IMR-90 (cell line): ENCODE results near the gene COG3. TPM values are rescaled to one million over a fixed set of nuclear protein-coding genes. Genes with fewer than 3 reads are reported as not detected.

Experiments
- ATAC-seq: fragments of 200-7000 bp; cut with Tn5 transposase; 2 replicates; pipeline ENCODE4 v1.9.1; 2020; ENCODE audit warnings: low read depth, mild to moderate bottlenecking, moderate library complexity
- BruUV-seq: library from RNA; stranded (reverse); fragments of 400-500 nt; replicated peaks from 2 replicates; lab custom pipeline; 2021; lab: Mats Ljungman, UMichigan
- CTCF ChIA-PET: fragments of 300-600 bp; formaldehyde crosslinking; extraction: SDS; loops from one replicate; lab custom pipeline; 2021; ENCODE audit warnings: antibody characterized with exemption; lab: Yijun Ruan, JAX
- POLR2A ChIA-PET: fragments of 300-600 bp; sonication (Branson Sonifier 250); formaldehyde crosslinking; loops from one replicate; lab custom pipeline; 2022; ENCODE audit warnings: antibody characterized with exemption; ENCODE audit not compliant: unreplicated experiment; lab: Charles Lee
- DNase-seq: peaks from one replicate; pipeline ENCODE4 v3.0.0; 2013
- H2AFZ ChIP-seq: replicated peaks from 2 replicates; pipeline ENCODE3; 2013; ENCODE audit warnings: low read length, mild to moderate bottlenecking; ENCODE audit not compliant: poor library complexity
- H2AK5ac ChIP-seq: 2 replicates; pipeline ENCODE4 v1.6.1; 2013; ENCODE audit warnings: low read depth, low read length, inconsistent platforms
- H2AK9ac ChIP-seq: replicated peaks from 2 replicates; pipeline ENCODE3; 2013; ENCODE audit warnings: mild to moderate bottlenecking, low read depth, low read length, moderate library complexity; ENCODE audit not compliant: poor library complexity
- H2BK120ac ChIP-seq: 2 replicates; pipeline ENCODE4 v1.6.1; 2013; ENCODE audit warnings: low read depth, low read length, inconsistent platforms
- H2BK15ac ChIP-seq: 3 replicates; pipeline ENCODE4 v1.6.1; 2013; ENCODE audit warnings: low read depth, low read length, inconsistent platforms
- H2BK20ac ChIP-seq: 2 replicates; pipeline ENCODE4 v1.6.1; 2013; ENCODE audit warnings: low read depth, mild to moderate bottlenecking, inconsistent platforms, low read length, moderate library complexity
- H2BK5ac ChIP-seq: 2 replicates; pipeline ENCODE4 v1.6.1; 2013; ENCODE audit warnings: mild to moderate bottlenecking, low read depth, low read length, inconsistent platforms; ENCODE audit not compliant: poor library complexity, severe bottlenecking
- H3K14ac ChIP-seq: replicated peaks from 2 replicates; pipeline ENCODE4 v1.6.1; 2013; ENCODE audit warnings: low read depth, low read length, inconsistent platforms
- H3K18ac ChIP-seq: 2 replicates; pipeline ENCODE4 v1.6.1; 2013; ENCODE audit warnings: low read depth, low read length, control low read depth
- H3K23ac ChIP-seq: 2 replicates; pipeline ENCODE4 v1.6.1; 2013; ENCODE audit warnings: low read depth, low read length, inconsistent platforms
- H3K27ac ChIP-seq: 2 replicates; pipeline ENCODE4 v1.5.1; 2013; ENCODE audit warnings: mild to moderate bottlenecking, control low read depth, low read length; ENCODE audit not compliant: insufficient read depth
- H3K27me3 ChIP-seq: 2 replicates; pipeline ENCODE4 v1.6.1; 2013; ENCODE audit warnings: low read length; ENCODE audit not compliant: control insufficient read depth, insufficient read depth
- H3K36me3 ChIP-seq: 2 replicates; pipeline ENCODE4 v1.6.1; 2013; ENCODE audit warnings: low read length, mixed read lengths; ENCODE audit not compliant: control insufficient read depth, insufficient read depth
- H3K4ac ChIP-seq: 2 replicates; pipeline ENCODE4 v1.6.1; 2013; ENCODE audit warnings: low read depth, low read length, inconsistent platforms
- H3K4me1 ChIP-seq: 2 replicates; pipeline ENCODE4 v1.6.1; 2013; ENCODE audit warnings: low read length, mixed read lengths; ENCODE audit not compliant: control insufficient read depth, insufficient read depth
- H3K4me2 ChIP-seq: 2 replicates; pipeline ENCODE4 v1.6.1; 2013; ENCODE audit warnings: low read depth, mild to moderate bottlenecking, control low read depth, low read length, moderate library complexity
- H3K4me3 ChIP-seq: 2 replicates; pipeline ENCODE4 v1.5.1; 2013; ENCODE audit warnings: low read depth, mild to moderate bottlenecking, control low read depth, low read length, moderate library complexity; ENCODE audit not compliant: insufficient read depth
- H3K56ac ChIP-seq: 2 replicates; pipeline ENCODE4 v1.6.1; 2013; ENCODE audit warnings: low read length, inconsistent platforms; ENCODE audit not compliant: insufficient read depth; ENCODE audit errors: extremely low read depth
- H3K79me1 ChIP-seq, 2 experiments: 2 replicates each; pipeline ENCODE4 v1.6.1; 2013; ENCODE audit warnings: low read length in 2 of 2, inconsistent platforms in 1 of 2, low read depth in 1 of 2
- H3K9ac ChIP-seq: 2 replicates; pipeline ENCODE4 v1.6.1; 2013; ENCODE audit warnings: low read depth, low read length, control low read depth
- H3K9me1 ChIP-seq: 2 replicates; pipeline ENCODE4 v1.6.1; 2013; ENCODE audit warnings: low read length, inconsistent platforms; ENCODE audit not compliant: insufficient read depth
- H3K9me3 ChIP-seq: 2 replicates; pipeline ENCODE4 v1.6.1; 2013; ENCODE audit warnings: low read length; ENCODE audit not compliant: control insufficient read depth, insufficient read depth
- H4K20me1 ChIP-seq: 2 replicates; pipeline ENCODE4 v1.6.1; 2013; ENCODE audit warnings: low read length, inconsistent platforms; ENCODE audit not compliant: insufficient read depth
- H4K5ac ChIP-seq: 2 replicates; pipeline ENCODE4 v1.6.1; 2013; ENCODE audit warnings: mild to moderate bottlenecking, low read depth, low read length, control low read depth
- H4K8ac ChIP-seq, 2 experiments: 2 replicates each; pipeline ENCODE4 v1.6.1; 2013; ENCODE audit warnings: low read depth in 2 of 2, low read length in 2 of 2, control low read depth in 1 of 2, inconsistent platforms in 1 of 2
- H4K91ac ChIP-seq: 2 replicates; pipeline ENCODE4 v1.6.1; 2013; ENCODE audit warnings: low read depth, low read length, inconsistent platforms; ENCODE audit not compliant: insufficient read depth
- BHLHE40 ChIP-seq: fragments of 150-350 bp; IDR thresholded peaks from 2 replicates; pipeline ENCODE4 v1.6.1; 2016; ENCODE audit warnings: mild to moderate bottlenecking, low read depth, low read length
- CEBPB ChIP-seq: IDR thresholded peaks from 2 replicates; pipeline ENCODE4 v1.6.1; 2012; ENCODE audit warnings: low read depth, low read length, improper control_type of control experiment
- CHD1 ChIP-seq: IDR thresholded peaks from 2 replicates; pipeline ENCODE4 v1.6.1; 2012; ENCODE audit warnings: low read depth, low read length, improper control_type of control experiment
- FOS ChIP-seq: fragments of 150-350 bp; IDR thresholded peaks from 2 replicates; pipeline ENCODE4 v1.6.1; 2016; ENCODE audit warnings: low read depth, low read length
- MAFK ChIP-seq: IDR thresholded peaks from 2 replicates; pipeline ENCODE4 v1.6.1; 2012; ENCODE audit warnings: low read depth, low read length, improper control_type of control experiment
- MAZ ChIP-seq: IDR thresholded peaks from 2 replicates; pipeline ENCODE4 v1.6.1; 2012; ENCODE audit warnings: low read depth, mild to moderate bottlenecking, low read length, improper control_type of control experiment, moderate library complexity, borderline replicate concordance
- MXI1 ChIP-seq: IDR thresholded peaks from 2 replicates; pipeline ENCODE4 v1.6.1; 2012; ENCODE audit warnings: low read depth, mild to moderate bottlenecking, low read length, moderate library complexity, borderline replicate concordance
- RCOR1 ChIP-seq: IDR thresholded peaks from 2 replicates; pipeline ENCODE4 v1.6.1; 2012; ENCODE audit warnings: mild to moderate bottlenecking, low read length, improper control_type of control experiment; ENCODE audit not compliant: insufficient replicate concordance
- WGBS, 2 experiments: methylation state at CpG; one replicate each; pipeline versions ENCODE4 v1.1.5 to v1.1.7; 2013; ENCODE audit warnings: missing lambda C conversion rate in 2 of 2; ENCODE audit not compliant: insufficient read length in 1 of 2; ENCODE audit errors: extremely low coverage in 2 of 2; 5-methylcytosine and 5-hydroxymethylcytosine counted together
- dilution Hi-C: fragments of 300-500 bp; cut with HindIII; formaldehyde crosslinking; loops from one replicate; pipeline ENCODE4 v1.14.3; 2018; ENCODE audit warnings: low sequenced_read_pairs; ENCODE audit not compliant: unreplicated experiment
- in situ Hi-C: fragments of 300-500 bp; cut with MboI; formaldehyde crosslinking; loops from 3 replicates; pipeline ENCODE4 v1.14.3; 2019; ENCODE audit warnings: low sequenced_read_pairs, inconsistent platforms, mixed read lengths
- intact Hi-C: fragments of 100-400 bp; cut with micrococcal nuclease; formaldehyde crosslinking; loops from 2 replicates; pipeline ENCODE4 v1.10.0; 2022
- polyA plus RNA-seq, 3 experiments: library from polyadenylated mRNA; depleted of rRNA; stranded (reverse); fragments of >200 nt; gene quantifications; 2 replicates each; pipeline ENCODE4 v1.2.3, GENCODE V29; 2012; ENCODE audit warnings: low replicate concordance in 1 of 3
- total RNA-seq: library from RNA; depleted of rRNA; stranded (reverse); fragments of >200 nt; gene quantifications from 2 replicates; pipeline ENCODE4 v1.2.3, GENCODE V29; 2012
- TF ChIP-seq, protein P1 (sequence below): fragments of 150-350 bp; IDR thresholded peaks from 2 replicates; pipeline ENCODE4 v1.6.1; 2016; ENCODE audit warnings: low read depth, mild to moderate bottlenecking, low read length, moderate library complexity, borderline replicate concordance
- TF ChIP-seq, protein P2 (sequence below): conservative IDR thresholded peaks from 2 replicates; pipeline ENCODE4 v1.5.1; 2012; ENCODE audit warnings: mild to moderate bottlenecking, low read depth, low read length, improper control_type of control experiment

COG3 gene
- total and polyA plus RNA-seq, 2 of the 4 experiments (the other 2 are of a cell fraction), result 21.7 to 31.9 TPM

DNA sequence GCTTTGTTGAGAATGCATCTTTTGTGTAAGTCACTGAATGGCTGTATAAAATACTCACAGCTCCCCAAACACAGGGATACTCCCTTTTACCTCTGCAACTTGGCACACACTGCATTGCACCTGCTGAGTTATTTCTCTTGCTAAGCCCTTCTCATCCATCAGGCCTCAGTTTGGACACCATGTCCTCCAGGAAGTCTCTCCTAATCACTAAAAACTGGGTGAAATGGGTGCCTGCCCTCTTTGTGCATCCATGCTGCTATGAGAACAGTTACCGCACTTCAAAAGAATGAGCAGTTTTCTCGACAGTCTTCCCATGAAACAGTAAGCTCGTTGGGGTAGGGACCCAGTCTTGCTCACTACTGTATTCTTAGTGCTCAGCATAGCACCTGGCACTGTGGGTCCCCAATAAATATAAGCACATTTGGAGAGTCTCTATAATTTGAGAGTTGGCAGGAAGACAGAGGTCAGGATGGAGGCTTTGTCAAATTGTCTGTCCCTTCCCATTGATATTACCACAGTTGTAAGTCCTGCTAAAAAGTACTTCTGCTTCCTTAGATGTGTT, 41.9 kb upstream of the COG3 start:
- peaks cover 0 to under 1% of the 10 kb centered on the region in 2 experiments; a peak in 1 of 4 replicates for H3K79me1 ChIP-seq
- ChIA-PET POLR2A (no interaction called here), CTCF (interaction anchor here (0.7 kb wide), 1 partner anchor 153 kb away, joined by 3 read pairs; no protein-coding TSS in a partner anchor)
- DNase-seq (no peak), ATAC-seq (no peak)
- no peak overlapping the region for H2BK5ac ChIP-seq
- no peaks in the 10 kb centered on the region for H4K20me1 ChIP-seq
- H2BK120ac ChIP-seq, result no peak overlapping the region
- no peak overlapping the region for H2AK9ac ChIP-seq
- H4K91ac ChIP-seq, result no peak overlapping the region
- H2BK20ac ChIP-seq, result no peak overlapping the region
- TF ChIP-seq, protein P1, sequence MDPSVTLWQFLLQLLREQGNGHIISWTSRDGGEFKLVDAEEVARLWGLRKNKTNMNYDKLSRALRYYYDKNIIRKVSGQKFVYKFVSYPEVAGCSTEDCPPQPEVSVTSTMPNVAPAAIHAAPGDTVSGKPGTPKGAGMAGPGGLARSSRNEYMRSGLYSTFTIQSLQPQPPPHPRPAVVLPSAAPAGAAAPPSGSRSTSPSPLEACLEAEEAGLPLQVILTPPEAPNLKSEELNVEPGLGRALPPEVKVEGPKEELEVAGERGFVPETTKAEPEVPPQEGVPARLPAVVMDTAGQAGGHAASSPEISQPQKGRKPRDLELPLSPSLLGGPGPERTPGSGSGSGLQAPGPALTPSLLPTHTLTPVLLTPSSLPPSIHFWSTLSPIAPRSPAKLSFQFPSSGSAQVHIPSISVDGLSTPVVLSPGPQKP, result no peak
- TF ChIP-seq RCOR1 (no peak), MAZ (no peak), MXI1 (no peak), CEBPB (no peak), MAFK (no peak), CHD1 (no peak), FOS (no peak), BHLHE40 (no peak)
- TF ChIP-seq, protein P2, sequence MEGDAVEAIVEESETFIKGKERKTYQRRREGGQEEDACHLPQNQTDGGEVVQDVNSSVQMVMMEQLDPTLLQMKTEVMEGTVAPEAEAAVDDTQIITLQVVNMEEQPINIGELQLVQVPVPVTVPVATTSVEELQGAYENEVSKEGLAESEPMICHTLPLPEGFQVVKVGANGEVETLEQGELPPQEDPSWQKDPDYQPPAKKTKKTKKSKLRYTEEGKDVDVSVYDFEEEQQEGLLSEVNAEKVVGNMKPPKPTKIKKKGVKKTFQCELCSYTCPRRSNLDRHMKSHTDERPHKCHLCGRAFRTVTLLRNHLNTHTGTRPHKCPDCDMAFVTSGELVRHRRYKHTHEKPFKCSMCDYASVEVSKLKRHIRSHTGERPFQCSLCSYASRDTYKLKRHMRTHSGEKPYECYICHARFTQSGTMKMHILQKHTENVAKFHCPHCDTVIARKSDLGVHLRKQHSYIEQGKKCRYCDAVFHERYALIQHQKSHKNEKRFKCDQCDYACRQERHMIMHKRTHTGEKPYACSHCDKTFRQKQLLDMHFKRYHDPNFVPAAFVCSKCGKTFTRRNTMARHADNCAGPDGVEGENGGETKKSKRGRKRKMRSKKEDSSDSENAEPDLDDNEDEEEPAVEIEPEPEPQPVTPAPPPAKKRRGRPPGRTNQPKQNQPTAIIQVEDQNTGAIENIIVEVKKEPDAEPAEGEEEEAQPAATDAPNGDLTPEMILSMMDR, result no peak
- no peak overlapping the region for H2AFZ ChIP-seq
- no peak overlapping the region for H2BK15ac ChIP-seq
- no peaks in the 10 kb centered on the region for H3K9me1 ChIP-seq
- no peak overlapping the region for H3K4me2 ChIP-seq
- H4K5ac ChIP-seq, result no peak overlapping the region
- H3K4me1 ChIP-seq, result no peaks in the 10 kb centered on the region
- 80% methylated on average over 2 of the region's 3 CpGs; no CpG with 5 or more reads in 1 of the 2 experiments for WGBS, 2 experiments
- H3K9ac ChIP-seq, result no peak overlapping the region
- intact Hi-C loops (no loop called here), in situ Hi-C loops (no loop called here), dilution Hi-C loops (no loop called here)
- H3K18ac ChIP-seq, result no peak overlapping the region
- no TSS peak for BruUV-seq
- no peak overlapping the region for H2AK5ac ChIP-seq
- no peaks in the 10 kb centered on the region for H3K36me3 ChIP-seq
- no peak overlapping the region for H4K8ac ChIP-seq
- H3K23ac ChIP-seq, result no peak overlapping the region
- H3K4me3 ChIP-seq, result no peak overlapping the region
- H3K56ac ChIP-seq, result no peak overlapping the region
- H3K27me3 ChIP-seq, result peaks cover 2% of the 10 kb centered on the region; the same call in 1 of the 2 replicates
- no peaks in the 10 kb centered on the region for H3K9me3 ChIP-seq
- no peak overlapping the region for H3K14ac ChIP-seq
- H3K27ac ChIP-seq, result no peak overlapping the region
- no peak overlapping the region for H3K4ac ChIP-seq
